GM12878 (cell line): ENCODE data around the gene ALAS1.

Experiments
- ATF7 ChIP-seq: fragments of 450-650 bp; IDR thresholded peaks from 2 replicates; pipeline ENCODE4 v1.6.1; 2016; ENCODE audit warnings: low read depth, mild to moderate bottlenecking
- MYC ChIP-seq: IDR thresholded peaks from 2 replicates; pipeline ENCODE4 v1.6.1; 2011; ENCODE audit warnings: mild to moderate bottlenecking, low read length, moderate library complexity, inconsistent platforms; ENCODE audit not compliant: insufficient read depth, insufficient replicate concordance, insufficient read length, severe bottlenecking
- NFYB ChIP-seq: IDR thresholded peaks from 2 replicates; pipeline ENCODE4 v1.6.1; 2011; ENCODE audit warnings: low read depth, mild to moderate bottlenecking, low read length, improper control_type of control experiment, moderate library complexity; ENCODE audit not compliant: insufficient read depth
- POLR2AphosphoS5 ChIP-seq: IDR thresholded peaks from 2 replicates; pipeline ENCODE4 v1.6.1; 2011; ENCODE audit warnings: mild to moderate bottlenecking, low read length, inconsistent platforms
- SIN3A ChIP-seq: IDR thresholded peaks from 2 replicates; pipeline ENCODE4 v1.6.1; 2012; ENCODE audit warnings: low read depth, low read length, improper control_type of control experiment
- ZNF217 ChIP-seq: fragments of 450-650 bp; IDR thresholded peaks from 2 replicates; pipeline ENCODE4 v1.6.1; 2017; ENCODE audit warnings: antibody characterized with exemption, mild to moderate bottlenecking
- TF ChIP-seq, protein P1 (sequence below), 3 experiments: IDR thresholded peaks in 2 of 3; conservative IDR thresholded peaks in 1 of 3; 2 replicates each; pipeline ENCODE4 v1.5.1; 2011; ENCODE audit warnings: low read depth in 3 of 3, low read length in 3 of 3, mild to moderate bottlenecking in 3 of 3, control low read depth in 2 of 3, moderate library complexity in 2 of 3, inconsistent platforms in 1 of 3, mixed read lengths in 1 of 3; ENCODE audit not compliant: control insufficient read depth in 2 of 3, insufficient read depth in 1 of 3; ENCODE audit errors: extremely low read depth in 1 of 3

DNA sequence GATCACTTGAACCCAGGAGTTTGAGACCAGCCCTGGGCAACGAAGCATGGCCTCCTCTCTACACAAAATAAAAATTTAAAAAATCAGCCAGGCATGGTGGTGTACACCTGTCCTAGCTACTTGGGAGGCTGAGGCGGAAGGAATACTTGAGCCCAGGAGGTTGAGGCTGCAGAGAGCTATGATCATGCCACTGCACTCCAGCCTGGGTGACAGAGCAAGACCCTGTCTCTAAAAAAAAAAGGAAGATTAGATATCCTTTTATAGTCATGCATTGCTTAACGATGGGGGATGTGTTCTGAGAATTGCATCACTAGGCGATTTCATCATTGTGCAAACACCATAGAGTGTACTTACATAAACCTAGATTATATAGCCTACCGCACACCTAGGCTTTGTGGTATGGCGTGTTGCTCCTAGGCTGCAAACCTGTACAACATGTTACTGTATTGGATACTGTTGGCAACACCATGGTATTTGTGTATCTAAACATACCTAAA lies 12.6 kb downstream of the ALAS1 start:
- TF ChIP-seq, protein P1, sequence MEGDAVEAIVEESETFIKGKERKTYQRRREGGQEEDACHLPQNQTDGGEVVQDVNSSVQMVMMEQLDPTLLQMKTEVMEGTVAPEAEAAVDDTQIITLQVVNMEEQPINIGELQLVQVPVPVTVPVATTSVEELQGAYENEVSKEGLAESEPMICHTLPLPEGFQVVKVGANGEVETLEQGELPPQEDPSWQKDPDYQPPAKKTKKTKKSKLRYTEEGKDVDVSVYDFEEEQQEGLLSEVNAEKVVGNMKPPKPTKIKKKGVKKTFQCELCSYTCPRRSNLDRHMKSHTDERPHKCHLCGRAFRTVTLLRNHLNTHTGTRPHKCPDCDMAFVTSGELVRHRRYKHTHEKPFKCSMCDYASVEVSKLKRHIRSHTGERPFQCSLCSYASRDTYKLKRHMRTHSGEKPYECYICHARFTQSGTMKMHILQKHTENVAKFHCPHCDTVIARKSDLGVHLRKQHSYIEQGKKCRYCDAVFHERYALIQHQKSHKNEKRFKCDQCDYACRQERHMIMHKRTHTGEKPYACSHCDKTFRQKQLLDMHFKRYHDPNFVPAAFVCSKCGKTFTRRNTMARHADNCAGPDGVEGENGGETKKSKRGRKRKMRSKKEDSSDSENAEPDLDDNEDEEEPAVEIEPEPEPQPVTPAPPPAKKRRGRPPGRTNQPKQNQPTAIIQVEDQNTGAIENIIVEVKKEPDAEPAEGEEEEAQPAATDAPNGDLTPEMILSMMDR (IDR thresholded peaks at IDR 0.05 in 2 of 3, conservative IDR thresholded peaks at IDR 0.05 in 1 of 3; ENCODE audit: control insufficient read depth in 2 of 3, extremely low read depth in 1 of 3, insufficient read depth in 1 of 3, low read depth in 3 of 3, low read length in 3 of 3) = no peak
- TF ChIP-seq SIN3A = no peak
- no peak for TF ChIP-seq NFYB
- TF ChIP-seq MYC = no peak
- no peak for TF ChIP-seq ZNF217
- TF ChIP-seq POLR2AphosphoS5 = no peak
- no peak for TF ChIP-seq ATF7
